ENCODE data around the gene RMND5B.
A peak's percentile ranks its signal among the peaks of the same experiment; 100 is the strongest.

RMND5B gene

GRCh38 chr5:178130576-178131445 lies at the start of gene RMND5B:
TSS of gene RMND5B (plus strand) at chr5:178131014. CDS start at chr5:178138120, 7,106 bp downstream.
- Histone ChIP-seq H3F3A (ENCODE audit: insufficient read depth, low read length) (no peaks in the 10 kb centered on the region), H2AFZ (ENCODE audit: low read length) (peak within 1 kb of the TSS; percentile 90), H3K9me2 (replicated peaks; ENCODE audit: insufficient read depth, low read length) (no peaks in the 10 kb centered on the region), H3K36me3 (replicated peaks; ENCODE audit: insufficient read depth, low read length) (no peaks in the 10 kb centered on the region), H3K4me2 (ENCODE audit: low read depth, low read length) (peak within 1 kb of the TSS; percentile 82), H3K9ac (ENCODE audit: low read length) (peak within 1 kb of the TSS; percentile 93), H3K4me3 (ENCODE audit: low read length) (peak within 1 kb of the TSS; percentile 90), H3K27me3 (replicated peaks; ENCODE audit: insufficient read depth, low read length) (no peaks in the 10 kb centered on the region), H3K27ac (ENCODE audit: low read length) (peak within 1 kb of the TSS; percentile 75; the same call in 1 of the 2 replicates), H3K4me1 (ENCODE audit: low read length) (no peaks in the 10 kb centered on the region), H3K9me3 (replicated peaks; ENCODE audit: insufficient read depth, low read length) (no peaks in the 10 kb centered on the region), H4K20me1 (ENCODE audit: insufficient read depth, low read length) (no peaks in the 10 kb centered on the region), H3K79me2 (ENCODE audit: low read length) (peaks cover 38% of the 10 kb centered on the region)
- peak; percentile 91 for DNase-seq
- no peak for TF ChIP-seq EZH2 (optimal IDR thresholded peaks at IDR 0.05; ENCODE audit: low read depth, low read length)
- TF ChIP-seq EZH2phosphoT487 (IDR thresholded peaks at IDR 0.05; ENCODE audit: low read length): no peak
- TF ChIP-seq CTCF (IDR thresholded peaks at IDR 0.05; ENCODE audit: low read length): no peak

- Histone ChIP-seq H3K27ac (ENCODE audit: low read length) (no peak overlapping the region), H3K9me2 (replicated peaks; ENCODE audit: insufficient read depth, low read length) (no peaks in the 10 kb centered on the region), H3K36me3 (replicated peaks; ENCODE audit: insufficient read depth, low read length) (no peaks in the 10 kb centered on the region), H2AFZ (ENCODE audit: low read length) (no peak overlapping the region), H4K20me1 (ENCODE audit: insufficient read depth, low read length) (no peaks in the 10 kb centered on the region), H3K79me2 (ENCODE audit: low read length) (no peaks in the 10 kb centered on the region), H3K4me3 (ENCODE audit: low read length) (no peak overlapping the region), H3K27me3 (replicated peaks; ENCODE audit: insufficient read depth, low read length) (peaks cover 19% of the 10 kb centered on the region), H3K9me3 (replicated peaks; ENCODE audit: insufficient read depth, low read length) (no peaks in the 10 kb centered on the region), H3K4me2 (ENCODE audit: low read depth, low read length) (no peak overlapping the region), H3F3A (ENCODE audit: insufficient read depth, low read length) (no peaks in the 10 kb centered on the region), H3K9ac (ENCODE audit: low read length) (no peak overlapping the region), H3K4me1 (ENCODE audit: low read length) (no peaks in the 10 kb centered on the region)
- DNase-seq: no peak
- TF ChIP-seq CTCF (IDR thresholded peaks at IDR 0.05; ENCODE audit: low read length): no peak
- no peak for TF ChIP-seq EZH2phosphoT487 (IDR thresholded peaks at IDR 0.05; ENCODE audit: low read length)
- TF ChIP-seq EZH2 (optimal IDR thresholded peaks at IDR 0.05; ENCODE audit: low read depth, low read length): no peak
Observed at GRCh38 chr5:178081571-178082243, 49.1 kb upstream of the RMND5B start.

- no peak overlapping the region for H3K4me2 ChIP-seq (ENCODE audit: low read depth, low read length)
- H3K27ac ChIP-seq (ENCODE audit: low read length): no peak overlapping the region
- no peaks in the 10 kb centered on the region for H3K9me2 ChIP-seq (replicated peaks; ENCODE audit: insufficient read depth, low read length)
- no peak overlapping the region for H3K9ac ChIP-seq (ENCODE audit: low read length)
- no peaks in the 10 kb centered on the region for H3F3A ChIP-seq (ENCODE audit: insufficient read depth, low read length)
- H3K79me2 ChIP-seq (ENCODE audit: low read length): no peaks in the 10 kb centered on the region
- no peaks in the 10 kb centered on the region for H4K20me1 ChIP-seq (ENCODE audit: insufficient read depth, low read length)
- H3K4me1 ChIP-seq (ENCODE audit: low read length): no peaks in the 10 kb centered on the region
- H3K4me3 ChIP-seq (ENCODE audit: low read length): no peak overlapping the region
- TF ChIP-seq EZH2 (optimal IDR thresholded peaks at IDR 0.05; ENCODE audit: low read depth, low read length) (no peak), EZH2phosphoT487 (IDR thresholded peaks at IDR 0.05; ENCODE audit: low read length) (no peak), CTCF (IDR thresholded peaks at IDR 0.05; ENCODE audit: low read length) (no peak)
- H3K36me3 ChIP-seq (replicated peaks; ENCODE audit: insufficient read depth, low read length): no peaks in the 10 kb centered on the region
- no peak overlapping the region for H2AFZ ChIP-seq (ENCODE audit: low read length)
- H3K9me3 ChIP-seq (replicated peaks; ENCODE audit: insufficient read depth, low read length): no peaks in the 10 kb centered on the region
- DNase-seq: no peak
- H3K27me3 ChIP-seq (replicated peaks; ENCODE audit: insufficient read depth, low read length): peaks cover 23% of the 10 kb centered on the region
Observed at GRCh38 chr5:178083922-178084321, 46.9 kb upstream of the RMND5B start.
